PFSK-1 (cell line): ENCODE results near the gene MTX2.

Experiments used
- FOXP2 ChIP-seq: optimal IDR thresholded peaks from 2 replicates; pipeline ENCODE3; 2011; ENCODE audit warnings: borderline replicate concordance, control low read depth, inconsistent platforms; ENCODE audit not compliant: insufficient read depth; ENCODE audit errors: extremely low read length, extremely low read depth
- POLR2AphosphoS5 ChIP-seq: IDR thresholded peaks from 2 replicates; pipeline ENCODE4 v1.6.1; 2012; ENCODE audit warnings: low read depth, mild to moderate bottlenecking, control low read depth, low read length, moderate library complexity
- SIN3A ChIP-seq: IDR thresholded peaks from 2 replicates; pipeline ENCODE4 v1.6.1; 2012; ENCODE audit warnings: mild to moderate bottlenecking, low read length, moderate library complexity, borderline replicate concordance; ENCODE audit not compliant: insufficient read depth
- TAF1 ChIP-seq: IDR thresholded peaks from 2 replicates; pipeline ENCODE4 v1.6.1; 2012; ENCODE audit warnings: low read length, control low read depth, borderline replicate concordance; ENCODE audit not compliant: insufficient read depth
- TF ChIP-seq, protein P1 (sequence below), 2 experiments: IDR thresholded peaks; 2 replicates each; pipeline versions ENCODE4 v1.6.1 to v1.8.0; 2011 to 2012; ENCODE audit warnings: low read depth in 2 of 2, low read length in 2 of 2, control low read depth in 1 of 2, inconsistent platforms in 1 of 2, mild to moderate bottlenecking in 1 of 2, moderate library complexity in 1 of 2; ENCODE audit not compliant: insufficient read depth in 1 of 2

The MTX2 gene

DNA sequence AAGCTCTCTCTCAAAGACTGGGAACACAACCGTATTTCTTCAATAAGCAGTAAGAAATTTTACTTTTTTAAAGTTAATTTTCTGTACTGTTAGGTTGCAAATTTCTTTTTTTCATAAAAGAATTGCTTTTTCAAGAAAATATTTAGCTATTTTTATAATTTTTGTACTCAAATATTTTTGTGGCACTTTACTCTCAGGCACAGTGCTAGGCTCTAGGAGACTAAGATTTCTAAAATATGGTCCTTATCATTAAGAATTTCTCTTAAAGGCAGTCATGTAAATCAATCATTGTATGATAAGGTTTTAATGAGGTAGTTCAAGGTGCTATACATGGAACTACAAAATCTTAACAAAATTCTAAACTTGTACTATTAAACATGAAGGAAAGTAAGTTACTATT lies 61.4 kb downstream of the MTX2 start:
- TF ChIP-seq FOXP2 = no peak
- TF ChIP-seq SIN3A = no peak
- TF ChIP-seq, protein P1, sequence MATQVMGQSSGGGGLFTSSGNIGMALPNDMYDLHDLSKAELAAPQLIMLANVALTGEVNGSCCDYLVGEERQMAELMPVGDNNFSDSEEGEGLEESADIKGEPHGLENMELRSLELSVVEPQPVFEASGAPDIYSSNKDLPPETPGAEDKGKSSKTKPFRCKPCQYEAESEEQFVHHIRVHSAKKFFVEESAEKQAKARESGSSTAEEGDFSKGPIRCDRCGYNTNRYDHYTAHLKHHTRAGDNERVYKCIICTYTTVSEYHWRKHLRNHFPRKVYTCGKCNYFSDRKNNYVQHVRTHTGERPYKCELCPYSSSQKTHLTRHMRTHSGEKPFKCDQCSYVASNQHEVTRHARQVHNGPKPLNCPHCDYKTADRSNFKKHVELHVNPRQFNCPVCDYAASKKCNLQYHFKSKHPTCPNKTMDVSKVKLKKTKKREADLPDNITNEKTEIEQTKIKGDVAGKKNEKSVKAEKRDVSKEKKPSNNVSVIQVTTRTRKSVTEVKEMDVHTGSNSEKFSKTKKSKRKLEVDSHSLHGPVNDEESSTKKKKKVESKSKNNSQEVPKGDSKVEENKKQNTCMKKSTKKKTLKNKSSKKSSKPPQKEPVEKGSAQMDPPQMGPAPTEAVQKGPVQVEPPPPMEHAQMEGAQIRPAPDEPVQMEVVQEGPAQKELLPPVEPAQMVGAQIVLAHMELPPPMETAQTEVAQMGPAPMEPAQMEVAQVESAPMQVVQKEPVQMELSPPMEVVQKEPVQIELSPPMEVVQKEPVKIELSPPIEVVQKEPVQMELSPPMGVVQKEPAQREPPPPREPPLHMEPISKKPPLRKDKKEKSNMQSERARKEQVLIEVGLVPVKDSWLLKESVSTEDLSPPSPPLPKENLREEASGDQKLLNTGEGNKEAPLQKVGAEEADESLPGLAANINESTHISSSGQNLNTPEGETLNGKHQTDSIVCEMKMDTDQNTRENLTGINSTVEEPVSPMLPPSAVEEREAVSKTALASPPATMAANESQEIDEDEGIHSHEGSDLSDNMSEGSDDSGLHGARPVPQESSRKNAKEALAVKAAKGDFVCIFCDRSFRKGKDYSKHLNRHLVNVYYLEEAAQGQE (IDR thresholded peaks at IDR 0.05; ENCODE audit: insufficient read depth in 1 of 2, low read depth in 2 of 2, low read length in 2 of 2) = no peak
- TF ChIP-seq POLR2AphosphoS5 = no peak
- TF ChIP-seq TAF1 = no peak

DNA sequence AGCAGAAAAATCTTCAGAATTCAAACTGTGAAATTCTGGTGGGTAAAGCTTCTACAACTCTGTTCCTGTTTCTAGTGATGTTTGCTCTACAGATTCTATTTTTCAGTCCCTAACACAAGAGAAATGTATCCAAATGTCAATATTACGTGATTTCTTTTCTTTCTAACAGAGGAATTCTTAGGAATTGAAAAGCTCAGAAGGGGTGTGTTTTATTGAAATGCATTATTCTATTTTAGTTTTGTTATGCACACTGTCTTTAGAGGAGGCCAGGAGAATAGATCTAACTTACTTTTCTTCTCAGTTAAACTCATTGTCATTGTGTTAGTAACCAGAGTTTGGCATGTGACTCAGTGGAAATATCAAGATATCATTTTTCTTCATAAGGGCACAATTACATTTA lies 62.4 kb downstream of the MTX2 start:
- TF ChIP-seq SIN3A = no peak
- TF ChIP-seq, protein P1 (IDR thresholded peaks at IDR 0.05; ENCODE audit: insufficient read depth in 1 of 2, low read depth in 2 of 2, low read length in 2 of 2) = no peak
- TF ChIP-seq TAF1 = no peak
- TF ChIP-seq POLR2AphosphoS5 = no peak
- no peak for TF ChIP-seq FOXP2

DNA sequence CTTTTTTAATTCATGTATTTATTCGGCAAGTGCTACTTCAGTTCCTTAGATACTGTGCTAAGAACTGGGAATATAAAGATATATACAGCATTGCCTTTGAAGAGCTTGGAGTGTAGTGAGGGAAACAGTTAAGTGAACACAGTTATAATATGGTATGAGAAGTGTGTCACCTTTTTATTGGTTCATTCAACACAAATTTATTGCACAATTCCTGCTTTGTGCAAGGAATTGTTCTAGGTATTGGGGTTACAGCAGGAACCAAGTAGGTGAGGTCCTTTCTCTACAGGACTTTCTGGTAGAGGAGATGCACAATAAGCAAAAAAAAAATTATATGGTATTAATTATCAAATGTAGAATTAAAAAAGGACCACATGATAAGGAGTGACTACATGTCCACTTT lies 65.5 kb downstream of the MTX2 start:
- TF ChIP-seq SIN3A (no peak), POLR2AphosphoS5 (no peak), TAF1 (no peak), FOXP2 (no peak)
- TF ChIP-seq, protein P1 (IDR thresholded peaks at IDR 0.05; ENCODE audit: insufficient read depth in 1 of 2, low read depth in 2 of 2, low read length in 2 of 2) = no peak

DNA sequence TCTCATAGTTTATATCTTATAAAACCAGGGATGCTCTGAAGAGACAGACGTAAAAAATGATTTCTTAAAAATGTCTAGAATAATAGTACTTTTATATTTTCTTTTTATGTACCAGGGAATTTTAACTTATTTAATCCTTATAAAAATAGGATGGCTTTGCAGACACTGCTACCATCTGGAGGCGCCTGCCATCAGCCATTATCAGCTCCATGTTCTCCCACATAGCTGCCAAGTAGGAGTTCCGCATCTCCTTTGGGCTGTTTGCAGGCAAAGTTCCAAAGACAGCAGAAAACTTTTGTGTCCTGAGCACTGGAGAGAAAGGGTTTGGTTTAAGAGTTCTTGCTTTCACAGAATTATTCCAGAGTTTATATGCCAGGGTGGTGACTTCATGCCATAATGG lies 69.2 kb downstream of the MTX2 start:
- TF ChIP-seq, protein P1 (IDR thresholded peaks at IDR 0.05; ENCODE audit: insufficient read depth in 1 of 2, low read depth in 2 of 2, low read length in 2 of 2) = no peak
- TF ChIP-seq TAF1 (no peak), FOXP2 (no peak), POLR2AphosphoS5 (no peak), SIN3A (no peak)

DNA sequence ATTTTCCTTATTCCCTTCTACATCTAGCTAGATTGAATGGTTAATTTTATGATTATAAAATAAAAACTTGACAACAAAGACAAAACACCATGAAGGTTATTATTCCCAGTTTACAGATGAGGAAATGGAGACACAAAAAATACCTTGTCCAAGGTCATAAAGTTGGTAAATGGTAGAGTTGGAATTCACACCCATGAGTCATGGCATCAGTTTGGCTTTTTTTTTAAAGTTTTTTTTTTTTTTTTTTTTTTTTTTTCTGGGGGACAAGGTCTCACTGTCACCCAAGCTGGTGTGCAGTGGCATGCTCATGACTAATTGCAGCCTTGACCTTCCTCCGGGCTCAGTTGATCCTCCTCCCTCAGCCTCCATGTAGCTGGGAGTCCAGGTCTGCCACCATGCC lies 70.0 kb downstream of the MTX2 start:
- TF ChIP-seq POLR2AphosphoS5 (no peak), FOXP2 (no peak), TAF1 (no peak), SIN3A (no peak)
- TF ChIP-seq, protein P1 (IDR thresholded peaks at IDR 0.05; ENCODE audit: insufficient read depth in 1 of 2, low read depth in 2 of 2, low read length in 2 of 2) = no peak
